HepG2 (cell line): ENCODE data around the gene TUT4. TPM values are rescaled to one million over a fixed set of nuclear protein-coding genes. Genes with fewer than 3 reads are reported as not detected.
A peak's percentile ranks its signal among the peaks of the same experiment; 100 is the strongest.

Experiments
- FOXM1 ChIP-seq: sonication (generic); formaldehyde crosslinking; IDR thresholded peaks from 2 replicates; pipeline ENCODE4 v1.5.0; 2020; ENCODE audit warnings: missing genetic modification reagents
- KDM2A ChIP-seq: sonication (generic); formaldehyde crosslinking; IDR thresholded peaks from 2 replicates; pipeline ENCODE4 v1.4.0; 2020; ENCODE audit warnings: low read depth, missing genetic modification reagents, borderline replicate concordance
- MYC ChIP-seq: sonication (generic); formaldehyde crosslinking; IDR thresholded peaks from 2 replicates; pipeline ENCODE4 v1.9.0; 2021; ENCODE audit warnings: missing genetic modification reagents, borderline replicate concordance
- NFKBIZ ChIP-seq: IDR thresholded peaks from 2 replicates; pipeline ENCODE4 v1.6.1; 2018; ENCODE audit warnings: missing genetic modification reagents, missing compliant biosample characterization
- NFYC ChIP-seq: IDR thresholded peaks from 2 replicates; pipeline ENCODE4 v1.6.1; 2016; ENCODE audit warnings: missing genetic modification reagents, missing compliant biosample characterization
- PHF8 ChIP-seq: sonication (generic); formaldehyde crosslinking; IDR thresholded peaks from 2 replicates; pipeline ENCODE4 v1.5.0; 2020; ENCODE audit warnings: missing genetic modification reagents
- RBFOX2 ChIP-seq: fragments of 200-400 bp; formaldehyde crosslinking; IDR thresholded peaks from 2 replicates; pipeline ENCODE4 v1.6.1; 2017; ENCODE audit warnings: low read depth, mild to moderate bottlenecking, low read length
- SALL1 ChIP-seq: sonication (generic); formaldehyde crosslinking; IDR thresholded peaks from 2 replicates; pipeline ENCODE4 v1.8.0; 2022; ENCODE audit warnings: mild to moderate bottlenecking, missing genetic modification reagents
- TRIM24 ChIP-seq: sonication (generic); formaldehyde crosslinking; IDR thresholded peaks from 2 replicates; pipeline ENCODE4 v1.8.0; 2022; ENCODE audit warnings: mild to moderate bottlenecking, missing genetic modification reagents
- YEATS4 ChIP-seq: sonication (generic); formaldehyde crosslinking; IDR thresholded peaks from 2 replicates; pipeline ENCODE4 v1.4.0; 2020; ENCODE audit warnings: missing genetic modification reagents, borderline replicate concordance
- ZNF121 ChIP-seq: sonication (generic); formaldehyde crosslinking; IDR thresholded peaks from 2 replicates; pipeline ENCODE4 v1.5.0; 2020; ENCODE audit warnings: mild to moderate bottlenecking, missing genetic modification reagents
- ZNF563 ChIP-seq: sonication (generic); formaldehyde crosslinking; IDR thresholded peaks from 2 replicates; pipeline ENCODE4 v1.8.0; 2022; ENCODE audit warnings: mild to moderate bottlenecking, moderate library complexity, missing genetic modification reagents
- polyA plus RNA-seq, 8 experiments: library from polyadenylated mRNA; depleted of rRNA in 3 of 8; stranded (reverse) in 7 of 8; unstranded in 1 of 8; fragments of >200 nt; fragmentation: Illumina TruSeq in 4 of 8; extraction: Trizol in 4 of 8; gene quantifications; 2 replicates each; pipeline versions ENCODE4 v1.2.1 to v1.2.3, GENCODE V29; 2011 to 2016; ENCODE audit warnings: low read depth in 4 of 8, missing spikeins in 1 of 8, mixed read lengths in 1 of 8; ENCODE audit not compliant: insufficient read depth in 1 of 8
- total RNA-seq, 5 experiments: library from RNA; depleted of rRNA; stranded (reverse); fragments of >200 nt; fragmentation: Illumina TruSeq; extraction: Trizol; gene quantifications; 2 replicates each; pipeline ENCODE4 v1.2.3, GENCODE V29; 2016; ENCODE audit warnings: low read depth in 1 of 5
- TF ChIP-seq, protein P1 (sequence below), 2 experiments: sonication (generic) in 1 of 2; formaldehyde crosslinking in 1 of 2; IDR thresholded peaks; 2 replicates each; pipeline versions ENCODE4 v1.4.0 to v1.6.1; 2016 to 2020; ENCODE audit warnings: borderline replicate concordance in 1 of 2, low read depth in 1 of 2, mild to moderate bottlenecking in 1 of 2, missing genetic modification reagents in 1 of 2
- TF ChIP-seq, protein P2 (sequence below): sonication (generic); formaldehyde crosslinking; conservative IDR thresholded peaks from 2 replicates; pipeline ENCODE4 v1.8.1; 2023; ENCODE audit warnings: missing genetic modification reagents
- TF ChIP-seq, protein P3 (sequence below): sonication (generic); formaldehyde crosslinking; IDR thresholded peaks from 2 replicates; pipeline ENCODE4 v1.5.0; 2020; ENCODE audit warnings: missing genetic modification reagents
- TF ChIP-seq, protein P4 (sequence below): sonication (generic); formaldehyde crosslinking; IDR thresholded peaks from 2 replicates; pipeline ENCODE4 v1.8.0; 2023; ENCODE audit warnings: mild to moderate bottlenecking, missing genetic modification reagents
- TF ChIP-seq, protein P5 (sequence below): sonication (generic); formaldehyde crosslinking; IDR thresholded peaks from 2 replicates; pipeline ENCODE4 v1.8.0; 2022; ENCODE audit warnings: mild to moderate bottlenecking, missing genetic modification reagents

TUT4 gene
- total and polyA plus RNA-seq, 2 of the 13 experiments (the other 11 are each of a cell fraction or from before 2014, with no cell fraction given), result 44.7 to 53.5 TPM

DNA sequence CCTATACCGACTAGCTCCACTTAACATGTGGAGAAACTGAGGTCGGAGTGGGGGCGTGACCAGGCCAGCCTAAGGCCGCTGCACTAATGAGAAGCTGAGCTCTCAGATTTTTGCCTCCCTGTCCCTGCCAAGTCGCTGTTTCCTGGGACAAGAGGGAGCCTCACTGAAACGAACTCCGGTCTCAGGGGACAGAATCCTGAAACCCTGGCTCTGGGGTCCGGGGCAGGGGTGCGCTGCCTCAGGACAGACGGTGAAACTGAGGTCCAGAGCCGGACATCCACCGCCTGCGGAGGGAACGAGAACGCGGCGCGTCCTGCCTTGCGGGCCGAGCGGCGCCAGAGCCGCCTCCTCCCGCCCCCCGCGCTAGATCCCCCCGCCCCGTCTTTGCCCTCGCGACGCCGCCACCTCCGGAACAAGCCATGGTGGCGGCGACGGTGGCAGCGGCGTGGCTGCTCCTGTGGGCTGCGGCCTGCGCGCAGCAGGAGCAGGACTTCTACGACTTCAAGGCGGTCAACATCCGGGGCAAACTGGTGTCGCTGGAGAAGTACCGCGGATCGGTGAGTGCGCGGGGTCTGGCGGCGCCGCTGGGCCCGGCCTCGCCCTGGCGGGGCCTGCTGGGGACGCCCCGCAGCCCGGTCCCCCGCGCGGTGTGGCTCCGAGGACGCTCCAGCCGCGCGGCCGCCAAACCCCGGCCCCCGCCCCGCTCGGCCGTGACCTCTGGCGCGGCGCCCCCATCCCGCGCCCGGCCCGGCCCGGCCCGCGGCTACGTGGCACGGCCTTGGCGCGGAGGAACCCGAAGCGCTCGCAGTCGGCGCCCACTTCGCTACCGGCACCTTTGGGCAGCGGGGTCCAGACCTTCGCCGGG is 49.3 kb upstream of the TUT4 start, which contains the start of gene GPX7 (continued):
- TF ChIP-seq, protein P1, sequence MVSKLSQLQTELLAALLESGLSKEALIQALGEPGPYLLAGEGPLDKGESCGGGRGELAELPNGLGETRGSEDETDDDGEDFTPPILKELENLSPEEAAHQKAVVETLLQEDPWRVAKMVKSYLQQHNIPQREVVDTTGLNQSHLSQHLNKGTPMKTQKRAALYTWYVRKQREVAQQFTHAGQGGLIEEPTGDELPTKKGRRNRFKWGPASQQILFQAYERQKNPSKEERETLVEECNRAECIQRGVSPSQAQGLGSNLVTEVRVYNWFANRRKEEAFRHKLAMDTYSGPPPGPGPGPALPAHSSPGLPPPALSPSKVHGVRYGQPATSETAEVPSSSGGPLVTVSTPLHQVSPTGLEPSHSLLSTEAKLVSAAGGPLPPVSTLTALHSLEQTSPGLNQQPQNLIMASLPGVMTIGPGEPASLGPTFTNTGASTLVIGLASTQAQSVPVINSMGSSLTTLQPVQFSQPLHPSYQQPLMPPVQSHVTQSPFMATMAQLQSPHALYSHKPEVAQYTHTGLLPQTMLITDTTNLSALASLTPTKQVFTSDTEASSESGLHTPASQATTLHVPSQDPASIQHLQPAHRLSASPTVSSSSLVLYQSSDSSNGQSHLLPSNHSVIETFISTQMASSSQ (IDR thresholded peaks at IDR 0.05; ENCODE audit: low read depth), result no peak
- TF ChIP-seq, protein P1 (CRISPR knock-in tag; IDR thresholded peaks at IDR 0.05; ENCODE audit: borderline replicate concordance), result no peak
- TF ChIP-seq, protein P2, sequence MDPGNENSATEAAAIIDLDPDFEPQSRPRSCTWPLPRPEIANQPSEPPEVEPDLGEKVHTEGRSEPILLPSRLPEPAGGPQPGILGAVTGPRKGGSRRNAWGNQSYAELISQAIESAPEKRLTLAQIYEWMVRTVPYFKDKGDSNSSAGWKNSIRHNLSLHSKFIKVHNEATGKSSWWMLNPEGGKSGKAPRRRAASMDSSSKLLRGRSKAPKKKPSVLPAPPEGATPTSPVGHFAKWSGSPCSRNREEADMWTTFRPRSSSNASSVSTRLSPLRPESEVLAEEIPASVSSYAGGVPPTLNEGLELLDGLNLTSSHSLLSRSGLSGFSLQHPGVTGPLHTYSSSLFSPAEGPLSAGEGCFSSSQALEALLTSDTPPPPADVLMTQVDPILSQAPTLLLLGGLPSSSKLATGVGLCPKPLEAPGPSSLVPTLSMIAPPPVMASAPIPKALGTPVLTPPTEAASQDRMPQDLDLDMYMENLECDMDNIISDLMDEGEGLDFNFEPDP (CRISPR knock-in tag), result 0 out of 2 replicates have a peak, but pooled peaks have one; percentile 78
- TF ChIP-seq, protein P3, sequence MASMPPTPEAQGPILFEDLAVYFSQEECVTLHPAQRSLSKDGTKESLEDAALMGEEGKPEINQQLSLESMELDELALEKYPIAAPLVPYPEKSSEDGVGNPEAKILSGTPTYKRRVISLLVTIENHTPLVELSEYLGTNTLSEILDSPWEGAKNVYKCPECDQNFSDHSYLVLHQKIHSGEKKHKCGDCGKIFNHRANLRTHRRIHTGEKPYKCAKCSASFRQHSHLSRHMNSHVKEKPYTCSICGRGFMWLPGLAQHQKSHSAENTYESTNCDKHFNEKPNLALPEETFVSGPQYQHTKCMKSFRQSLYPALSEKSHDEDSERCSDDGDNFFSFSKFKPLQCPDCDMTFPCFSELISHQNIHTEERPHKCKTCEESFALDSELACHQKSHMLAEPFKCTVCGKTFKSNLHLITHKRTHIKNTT, result no peak
- TF ChIP-seq YEATS4 (CRISPR knock-in tag), result peak; percentile 33; the same call in 1 of the 2 replicates
- no peak for TF ChIP-seq NFKBIZ (CRISPR knock-in tag)
- TF ChIP-seq, protein P4, sequence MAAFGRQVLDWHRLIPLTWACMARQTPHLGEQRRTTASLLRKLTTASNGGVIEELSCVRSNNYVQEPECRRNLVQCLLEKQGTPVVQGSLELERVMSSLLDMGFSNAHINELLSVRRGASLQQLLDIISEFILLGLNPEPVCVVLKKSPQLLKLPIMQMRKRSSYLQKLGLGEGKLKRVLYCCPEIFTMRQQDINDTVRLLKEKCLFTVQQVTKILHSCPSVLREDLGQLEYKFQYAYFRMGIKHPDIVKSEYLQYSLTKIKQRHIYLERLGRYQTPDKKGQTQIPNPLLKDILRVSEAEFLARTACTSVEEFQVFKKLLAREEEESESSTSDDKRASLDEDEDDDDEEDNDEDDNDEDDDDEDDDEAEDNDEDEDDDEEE (CRISPR knock-in tag), result no peak
- TF ChIP-seq ZNF563 (CRISPR knock-in tag), result no peak
- peak; percentile 73 for TF ChIP-seq PHF8
- TF ChIP-seq RBFOX2, result peak; percentile 67
- TF ChIP-seq TRIM24 (CRISPR knock-in tag), result no peak
- TF ChIP-seq NFYC (CRISPR knock-in tag), result no peak
- TF ChIP-seq, protein P5, sequence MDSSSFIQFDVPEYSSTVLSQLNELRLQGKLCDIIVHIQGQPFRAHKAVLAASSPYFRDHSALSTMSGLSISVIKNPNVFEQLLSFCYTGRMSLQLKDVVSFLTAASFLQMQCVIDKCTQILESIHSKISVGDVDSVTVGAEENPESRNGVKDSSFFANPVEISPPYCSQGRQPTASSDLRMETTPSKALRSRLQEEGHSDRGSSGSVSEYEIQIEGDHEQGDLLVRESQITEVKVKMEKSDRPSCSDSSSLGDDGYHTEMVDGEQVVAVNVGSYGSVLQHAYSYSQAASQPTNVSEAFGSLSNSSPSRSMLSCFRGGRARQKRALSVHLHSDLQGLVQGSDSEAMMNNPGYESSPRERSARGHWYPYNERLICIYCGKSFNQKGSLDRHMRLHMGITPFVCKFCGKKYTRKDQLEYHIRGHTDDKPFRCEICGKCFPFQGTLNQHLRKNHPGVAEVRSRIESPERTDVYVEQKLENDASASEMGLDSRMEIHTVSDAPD (CRISPR knock-in tag), result no peak
- TF ChIP-seq MYC (CRISPR knock-in tag), result 0 out of 2 replicates have a peak, but pooled peaks have one; percentile 14
- TF ChIP-seq ZNF121, result no peak
- peak; percentile 10; the same call in 1 of the 2 replicates for TF ChIP-seq KDM2A (CRISPR knock-in tag)
- peak; percentile 9; the same call in 1 of the 2 replicates for TF ChIP-seq SALL1 (CRISPR knock-in tag)
- TF ChIP-seq FOXM1 (CRISPR knock-in tag), result no peak
